T47D (cell line): Measurements from ENCODE around the gene CD6.

ENCODE experiments used
- DNase-seq, 2 experiments: peaks; one replicate each; pipeline versions ENCODE4 v3.0.0 to v3.0.0-alpha.2; 2011 to 2012; ENCODE audit warnings: low read depth in 1 of 2, low spot score in 1 of 2
- JUND ChIP-seq: IDR thresholded peaks from 2 replicates; pipeline ENCODE4 v1.6.1; 2012; ENCODE audit warnings: low read depth
- in situ Hi-C: cut with HindIII; loops from 2 replicates; pipeline ENCODE4 v1.10.0; 2016; ENCODE audit warnings: low sequenced_read_pairs, low pct_unique_long_range_greater_than_20kb

The CD6 gene

DNA sequence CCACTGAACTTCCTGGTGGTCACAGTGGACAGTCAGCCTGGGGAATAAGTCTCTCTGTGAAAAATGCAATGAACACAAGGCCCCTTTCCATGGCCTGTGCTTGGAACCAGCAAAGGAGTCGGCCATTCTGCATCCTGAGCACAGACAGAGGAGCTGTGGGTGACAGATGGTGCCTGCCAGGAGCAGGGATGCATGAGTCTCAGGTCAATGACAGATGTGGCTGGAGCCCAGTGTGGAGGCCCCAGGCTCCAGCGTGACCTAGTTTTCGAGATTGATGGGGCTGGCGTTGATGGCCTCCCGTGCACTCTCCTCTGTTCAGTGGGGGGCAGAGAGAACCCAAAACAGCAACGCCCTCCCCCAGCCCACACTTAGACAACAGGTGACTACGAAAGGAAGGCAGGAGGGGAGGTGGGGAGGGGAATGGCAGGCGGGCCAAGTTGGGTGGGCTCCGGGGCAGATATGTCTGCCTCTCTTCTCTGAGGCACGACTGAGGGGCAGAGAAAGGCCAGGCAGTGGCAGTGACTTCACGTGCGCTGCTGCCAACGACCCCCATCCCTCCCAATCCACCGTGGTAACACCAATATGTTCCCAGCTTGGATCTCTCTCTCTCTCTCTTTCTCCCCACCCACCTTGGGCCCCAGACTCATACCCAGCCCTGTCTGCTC lies 96.4 kb downstream of the CD6 start:
- TF ChIP-seq JUND = no peak
- in situ Hi-C loops = no loop called here
- DNase-seq = no peak

DNA sequence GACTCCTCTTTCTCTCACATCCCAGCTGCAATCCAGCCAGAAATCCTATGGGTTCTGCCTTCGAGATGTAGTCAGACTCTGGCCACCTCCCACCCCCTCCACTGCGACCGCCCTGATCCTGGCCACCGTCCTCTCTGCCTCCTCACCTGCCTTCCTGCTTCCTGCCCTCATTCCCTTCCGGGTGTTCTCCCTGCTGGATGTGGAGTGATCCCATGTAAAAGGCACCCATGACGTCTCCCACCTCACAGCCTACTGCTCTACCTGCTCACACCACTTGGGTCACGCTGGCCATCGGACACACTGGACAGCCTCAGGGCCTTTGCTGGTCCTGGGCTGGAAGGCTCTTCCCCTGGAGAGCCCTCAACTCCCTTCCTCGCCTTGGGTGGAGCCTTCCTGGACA lies 97.1 kb downstream of the CD6 start:
- in situ Hi-C loops = no loop called here
- no peak for TF ChIP-seq JUND
- no peak for DNase-seq

DNA sequence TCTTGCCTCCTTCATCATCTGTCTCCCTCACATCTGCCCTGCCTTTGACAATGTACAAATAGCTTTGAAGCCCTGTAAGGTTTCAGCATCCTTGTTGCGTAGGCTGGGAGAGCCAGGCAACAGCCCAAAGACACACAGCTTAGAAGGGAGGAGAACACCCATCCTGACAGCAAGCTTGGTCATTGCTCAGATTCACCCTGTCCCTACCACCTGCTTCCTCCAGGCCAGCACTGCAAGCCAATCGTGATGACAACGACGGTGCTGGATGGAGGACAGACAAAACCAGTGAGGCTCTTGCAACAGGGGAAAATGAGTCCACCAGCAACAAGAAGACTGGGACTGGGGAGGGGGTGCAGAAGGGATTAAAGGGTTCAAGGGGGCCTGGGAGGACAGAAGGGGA lies 97.9 kb downstream of the CD6 start:
- in situ Hi-C loops = no loop called here
- no peak for TF ChIP-seq JUND

More for the DNA sequence above, 97.9 kb downstream of the CD6 start:
- DNase-seq = no peak
